AG10803 (cell line): ENCODE results near the gene COIL.
A peak's percentile ranks its signal among the peaks of the same experiment; 100 is the strongest.

ENCODE experiments used
- DNase-seq: peaks from one replicate; pipeline ENCODE4 v3.0.0; 2010; ENCODE audit warnings: low read depth
- H3K4me3 ChIP-seq: 2 replicates; pipeline ENCODE4 v1.5.1; 2011; ENCODE audit warnings: mild to moderate bottlenecking, low read length, control low read depth
- CTCF ChIP-seq: conservative IDR thresholded peaks from 2 replicates; pipeline ENCODE4 v1.5.1; 2011; ENCODE audit warnings: mild to moderate bottlenecking, low read length, control low read depth, inconsistent platforms

The COIL gene

GRCh38 chr17:57002904-57003303 is 42.1 kb upstream of the COIL start:
- H3K4me3 ChIP-seq = no peak overlapping the region
- TF ChIP-seq CTCF = no peak
- no peak for DNase-seq

- H3K4me3 ChIP-seq = no peak overlapping the region
- no peak for DNase-seq
- no peak for TF ChIP-seq CTCF
These were observed 40.7 kb upstream of the COIL start for GRCh38 chr17:57001541-57001940.

GRCh38 chr17:56997313-56997712 is 36.5 kb upstream of the COIL start:
- no peak for TF ChIP-seq CTCF
- H3K4me3 ChIP-seq = no peak overlapping the region
- DNase-seq = no peak

DNA sequence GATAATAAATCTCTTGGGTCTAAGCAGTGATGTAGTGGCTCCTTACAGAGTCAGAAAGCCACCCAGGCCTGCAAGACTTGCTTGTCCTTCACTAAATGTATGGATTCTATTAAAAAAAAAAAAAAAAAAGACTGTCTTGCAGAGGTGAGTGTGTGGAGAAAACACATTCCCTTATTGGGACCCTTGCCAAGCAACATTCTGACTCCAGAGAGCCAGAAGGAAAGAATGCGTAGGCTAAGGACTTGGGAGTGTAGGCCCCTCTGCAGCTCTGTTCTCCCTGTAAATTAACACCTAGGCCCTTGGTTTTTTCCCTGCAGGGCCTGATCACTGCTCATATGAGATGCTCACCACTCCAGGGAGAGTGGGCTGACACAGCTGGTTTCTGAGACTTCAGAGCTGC is 34.9 kb upstream of the COIL start:
- no peak overlapping the region for H3K4me3 ChIP-seq
- no peak for TF ChIP-seq CTCF
- no peak for DNase-seq

DNA sequence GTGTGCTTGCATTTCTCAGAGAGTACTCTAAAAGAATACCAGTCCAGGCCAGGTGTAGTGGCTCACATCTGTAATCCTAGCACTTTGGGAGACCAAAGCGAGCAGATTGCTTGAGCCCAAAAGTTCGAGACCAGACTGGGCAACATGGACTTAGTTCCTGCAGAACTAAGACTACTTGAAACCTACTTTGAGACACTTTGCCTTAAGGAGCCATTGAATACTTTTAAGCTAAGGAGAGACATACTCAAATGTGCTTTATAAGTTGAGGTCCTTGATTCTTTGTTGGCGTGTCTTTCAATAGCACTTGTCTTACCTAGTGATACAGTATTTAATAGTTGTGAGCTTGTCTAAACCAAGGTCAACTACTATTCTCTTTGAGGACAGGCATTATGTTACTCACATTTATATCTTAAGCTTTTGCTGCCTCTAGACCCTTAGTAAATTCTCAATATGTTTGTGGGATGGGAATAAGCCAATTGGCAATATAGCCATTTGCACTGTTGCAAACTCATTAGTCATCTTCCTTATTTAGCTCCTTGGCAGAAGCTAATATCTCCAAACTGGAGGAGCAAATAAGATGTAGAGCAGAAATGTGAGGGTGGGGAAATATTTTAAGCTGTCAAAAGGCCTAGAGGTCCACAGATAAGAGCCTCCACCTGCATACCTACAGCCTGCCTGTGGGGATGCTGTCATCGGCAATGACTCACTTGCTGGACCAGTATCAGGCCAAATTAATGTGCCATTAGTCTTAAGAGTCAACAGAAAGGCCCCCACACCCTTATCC is 33.4 kb upstream of the COIL start:
- DNase-seq = peak; percentile 79
- TF ChIP-seq CTCF = no peak
- no peak overlapping the region for H3K4me3 ChIP-seq

DNA sequence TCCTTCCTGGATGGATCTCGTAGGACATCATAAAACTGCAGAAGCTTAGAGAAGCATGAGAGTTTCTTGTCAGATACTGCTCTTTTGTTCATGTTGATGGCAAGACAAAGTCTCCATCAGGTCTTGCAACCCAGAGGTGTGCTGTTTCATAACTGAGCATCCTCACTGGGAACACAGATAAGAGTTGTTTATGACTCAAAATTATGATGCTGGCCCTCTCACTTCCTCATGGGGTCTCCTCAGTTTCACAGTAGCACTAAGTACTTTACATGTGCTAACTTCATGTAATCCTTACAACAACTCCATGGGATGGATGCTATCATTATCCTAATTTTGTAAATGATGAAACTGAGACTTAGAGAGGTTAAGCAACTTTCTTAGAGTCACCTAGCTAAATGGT is 31.5 kb upstream of the COIL start:
- no peak for DNase-seq
- H3K4me3 ChIP-seq = no peak overlapping the region
- no peak for TF ChIP-seq CTCF

DNA sequence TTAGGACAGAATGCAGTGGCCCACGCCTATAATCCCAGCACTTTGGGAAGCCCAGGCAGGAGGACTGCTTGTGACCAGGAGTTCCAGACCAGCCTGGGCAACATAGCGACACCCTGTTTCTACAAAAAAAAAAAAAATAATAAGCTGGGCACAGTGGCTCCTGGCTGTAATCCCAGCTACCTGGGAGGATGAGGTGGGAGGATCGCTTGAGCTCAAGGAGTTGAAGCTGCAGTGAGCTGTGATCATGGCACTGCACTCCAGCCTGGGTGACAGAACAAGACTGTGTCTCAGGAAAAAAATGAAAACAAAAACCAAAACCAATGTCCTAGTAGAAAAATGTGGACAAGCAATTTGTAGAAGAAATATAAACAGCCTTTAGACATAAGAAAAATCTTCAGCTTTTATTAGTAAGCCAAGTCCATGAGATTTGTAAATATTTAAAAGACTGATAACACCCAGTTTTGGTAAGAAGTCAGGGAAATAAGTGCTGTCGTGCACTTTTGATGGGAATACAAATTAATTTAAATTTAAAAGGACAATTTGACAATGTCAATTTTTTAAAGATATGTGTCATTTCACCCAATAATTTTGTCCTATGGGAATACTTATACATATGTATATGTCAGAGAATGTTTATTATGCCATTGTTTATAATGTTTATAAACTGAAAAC is 28.2 kb upstream of the COIL start:
- TF ChIP-seq CTCF = no peak
- no peak overlapping the region for H3K4me3 ChIP-seq
- DNase-seq = no peak
